Gastroesophageal sphincter (tissue), 3 donors: ENCODE data around the gene BNIP2.

ENCODE experiments used
- CTCF ChIP-seq, 4 experiments: fragments of 200-600 bp in 2 of 4; fragments of 450-650 bp in 2 of 4; sonication (generic) in 1 of 4; IDR thresholded peaks; one replicate each; pipeline ENCODE4 v1.5.1; 2017 to 2019; ENCODE audit warnings: antibody characterized with exemption in 4 of 4, mild to moderate bottlenecking in 2 of 4, moderate library complexity in 2 of 4
- EP300 ChIP-seq: sonication (generic); formaldehyde crosslinking; IDR thresholded peaks from one replicate; pipeline ENCODE4 v1.6.1; 2017; ENCODE audit warnings: antibody characterized with exemption, mild to moderate bottlenecking
- POLR2A ChIP-seq, 2 donors: fragments of 450-650 bp; IDR thresholded peaks; one replicate each; pipeline ENCODE4 v1.6.1; 2017; ENCODE audit warnings: antibody characterized with exemption in 2 of 2, mild to moderate bottlenecking in 2 of 2, moderate library complexity in 1 of 2
- POLR2AphosphoS5 ChIP-seq: sonication (generic); formaldehyde crosslinking; IDR thresholded peaks from one replicate; pipeline ENCODE4 v1.6.1; 2017; ENCODE audit warnings: antibody characterized with exemption

- no peak for TF ChIP-seq CTCF (IDR thresholded peaks at IDR 0.05)
- TF ChIP-seq POLR2A (IDR thresholded peaks at IDR 0.05) = no peak
- no peak for TF ChIP-seq POLR2AphosphoS5
- TF ChIP-seq EP300 = no peak
Measured at GRCh38 chr15:59659366-59659765, 29.8 kb downstream of the BNIP2 start.
